Vagina (tissue), 2 donors: ENCODE measurements around the gene KTI12. TPM values are rescaled to one million over a fixed set of nuclear protein-coding genes. Genes with fewer than 3 reads are reported as not detected.

Source experiments
- DNase-seq, 2 donors: peaks; one replicate each; pipeline ENCODE4 v3.0.0-alpha.2; 2017; ENCODE audit errors: extremely low spot score in 2 of 2
- H3K27ac ChIP-seq: fragments of 200-600 bp; sonication (generic); one replicate; pipeline ENCODE4 v1.5.1; 2019
- H3K27me3 ChIP-seq: fragments of 200-600 bp; sonication (generic); one replicate; pipeline ENCODE4 v1.5.1; 2019
- H3K36me3 ChIP-seq, 2 donors: fragments of 200-600 bp; sonication (generic); one replicate each; pipeline ENCODE4 v1.5.1; 2017 to 2019
- H3K4me1 ChIP-seq: fragments of 200-600 bp; sonication (generic); one replicate; pipeline ENCODE4 v1.5.1; 2019
- H3K4me3 ChIP-seq, 2 donors: fragments of 200-600 bp; sonication (generic); 1 replicate in 1 of 2; 2 replicates in 1 of 2; pipeline ENCODE4 v1.5.1; 2016 to 2019
- H3K9me3 ChIP-seq: fragments of 200-600 bp; sonication (generic); one replicate; pipeline ENCODE4 v1.5.1; 2019
- CTCF ChIP-seq, 3 experiments: fragments of 450-650 bp in 2 of 3; fragments of 200-600 bp in 1 of 3; sonication (generic) in 1 of 3; IDR thresholded peaks; one replicate each; pipeline ENCODE4 v1.5.1; 2017 to 2019; ENCODE audit warnings: antibody characterized with exemption in 3 of 3, mild to moderate bottlenecking in 2 of 3, moderate library complexity in 2 of 3
- POLR2A ChIP-seq, 2 donors: fragments of 450-650 bp; IDR thresholded peaks; one replicate each; pipeline ENCODE4 v1.6.1; 2017; ENCODE audit warnings: antibody characterized with exemption in 2 of 2, mild to moderate bottlenecking in 2 of 2, moderate library complexity in 2 of 2
- POLR2AphosphoS5 ChIP-seq, 2 donors: sonication (generic); formaldehyde crosslinking; IDR thresholded peaks; one replicate each; pipeline ENCODE4 v1.9.0; 2017; ENCODE audit warnings: antibody characterized with exemption in 2 of 2, mild to moderate bottlenecking in 2 of 2, low read depth in 1 of 2; ENCODE audit not compliant: insufficient read depth in 1 of 2
- intact Hi-C: fragments of 100-400 bp; cut with DNase I; formaldehyde crosslinking; loops from one replicate; pipeline ENCODE4 v1.15.1; 2023
- total RNA-seq: library from RNA; depleted of rRNA; stranded (reverse); fragments of >200 nt; gene quantifications from one replicate; pipeline ENCODE4 v1.2.3, GENCODE V29; 2016

The KTI12 gene
- total RNA-seq, 1 donor from 2014 or later = 13.8 TPM

GRCh38 chr1:52063192-52063591 lies 29.6 kb upstream of the KTI12 start:
- no peak for TF ChIP-seq CTCF (IDR thresholded peaks at IDR 0.05)
- TF ChIP-seq POLR2AphosphoS5 (IDR thresholded peaks at IDR 0.05; ENCODE audit: insufficient read depth in 1 of 2, low read depth in 1 of 2) = no peak
- TF ChIP-seq POLR2A (IDR thresholded peaks at IDR 0.05) = no peak
- intact Hi-C loops = no loop called here
- H3K36me3 ChIP-seq = peaks cover 0 to 64% of the 10 kb centered on the region in 2 donors
- H3K27me3 ChIP-seq = no peaks in the 10 kb centered on the region
- no peak for DNase-seq
- no peaks in the 10 kb centered on the region for H3K9me3 ChIP-seq
- H3K27ac ChIP-seq = no peak overlapping the region
- no peak overlapping the region for H3K4me3 ChIP-seq
- peaks cover 22% of the 10 kb centered on the region for H3K4me1 ChIP-seq

GRCh38 chr1:52060822-52061221 lies 27.2 kb upstream of the KTI12 start:
- intact Hi-C loops = no loop called here

GRCh38 chr1:52059888-52060287 lies 26.3 kb upstream of the KTI12 start:
- intact Hi-C loops = no loop called here
- Histone ChIP-seq H3K36me3 (peaks cover 0 to 33% of the 10 kb centered on the region in 2 donors), H3K4me1 (peaks cover 33% of the 10 kb centered on the region), H3K9me3 (no peaks in the 10 kb centered on the region), H3K27ac (no peak overlapping the region), H3K27me3 (no peaks in the 10 kb centered on the region), H3K4me3 (no peak overlapping the region)
- DNase-seq = no peak
- TF ChIP-seq CTCF (IDR thresholded peaks at IDR 0.05) = no peak
- TF ChIP-seq POLR2A (IDR thresholded peaks at IDR 0.05) = no peak
- TF ChIP-seq POLR2AphosphoS5 (IDR thresholded peaks at IDR 0.05; ENCODE audit: insufficient read depth in 1 of 2, low read depth in 1 of 2) = no peak

More at GRCh38 chr1:52060822-52061221, 27.2 kb upstream of the KTI12 start:
- no peak for TF ChIP-seq CTCF (IDR thresholded peaks at IDR 0.05)
- TF ChIP-seq POLR2A (IDR thresholded peaks at IDR 0.05) = no peak
- no peak for TF ChIP-seq POLR2AphosphoS5 (IDR thresholded peaks at IDR 0.05; ENCODE audit: insufficient read depth in 1 of 2, low read depth in 1 of 2)
- Histone ChIP-seq H3K36me3 (peaks cover 0 to 42% of the 10 kb centered on the region in 2 donors), H3K27ac (no peak overlapping the region), H3K9me3 (no peaks in the 10 kb centered on the region), H3K4me3 (no peak overlapping the region), H3K27me3 (no peaks in the 10 kb centered on the region), H3K4me1 (peaks cover 33% of the 10 kb centered on the region)
- DNase-seq = no peak

GRCh38 chr1:52059321-52059720 lies 25.7 kb upstream of the KTI12 start:
- Histone ChIP-seq H3K4me3 (no peak overlapping the region), H3K9me3 (no peaks in the 10 kb centered on the region), H3K27me3 (no peaks in the 10 kb centered on the region), H3K36me3 (peaks cover 0 to 28% of the 10 kb centered on the region in 2 donors), H3K27ac (no peak overlapping the region), H3K4me1 (peaks cover 37% of the 10 kb centered on the region)
- DNase-seq = no peak
- TF ChIP-seq POLR2A (IDR thresholded peaks at IDR 0.05) = no peak
- peak in 1 of 2 donors; percentile 27 for TF ChIP-seq POLR2AphosphoS5 (IDR thresholded peaks at IDR 0.05; ENCODE audit: insufficient read depth in 1 of 2, low read depth in 1 of 2)
- TF ChIP-seq CTCF (IDR thresholded peaks at IDR 0.05) = no peak
- intact Hi-C loops = no loop called here

GRCh38 chr1:52057876-52058415 lies 24.3 kb upstream of the KTI12 start:
- intact Hi-C loops = no loop called here
- H3K27ac ChIP-seq = no peak overlapping the region
- H3K27me3 ChIP-seq = no peaks in the 10 kb centered on the region
- peaks cover 50% of the 10 kb centered on the region for H3K4me1 ChIP-seq
- H3K9me3 ChIP-seq = no peaks in the 10 kb centered on the region
- TF ChIP-seq POLR2AphosphoS5 (IDR thresholded peaks at IDR 0.05; ENCODE audit: insufficient read depth in 1 of 2, low read depth in 1 of 2) (no peak), CTCF (IDR thresholded peaks at IDR 0.05) (no peak), POLR2A (IDR thresholded peaks at IDR 0.05) (no peak)
- no peak for DNase-seq
- H3K4me3 ChIP-seq = peak overlapping the region in 1 of 2 donors; percentile 99
- H3K36me3 ChIP-seq = peaks cover 0 to 22% of the 10 kb centered on the region in 2 donors
